Stimulated activated CD8-positive, alpha-beta memory T cell treated with anti-CD3 and anti-CD28 coated beads, Interleukin-15, amount 100 ng/mL, for 1 hour (primary cell): ENCODE measurements around the gene CEACAM1.
A peak's percentile ranks its signal among the peaks of the same experiment; 100 is the strongest.
"Not testable (repeated sequence)": the region's sequence is repeated elsewhere in the genome, so short reads cannot be mapped to it uniquely, and the experiment has no call there.

Experiments used
- DNase-seq: peaks from one replicate; pipeline ENCODE4 v3.0.0-alpha.2; 2020; ENCODE audit warnings: low read depth

Gene CEACAM1

DNA sequence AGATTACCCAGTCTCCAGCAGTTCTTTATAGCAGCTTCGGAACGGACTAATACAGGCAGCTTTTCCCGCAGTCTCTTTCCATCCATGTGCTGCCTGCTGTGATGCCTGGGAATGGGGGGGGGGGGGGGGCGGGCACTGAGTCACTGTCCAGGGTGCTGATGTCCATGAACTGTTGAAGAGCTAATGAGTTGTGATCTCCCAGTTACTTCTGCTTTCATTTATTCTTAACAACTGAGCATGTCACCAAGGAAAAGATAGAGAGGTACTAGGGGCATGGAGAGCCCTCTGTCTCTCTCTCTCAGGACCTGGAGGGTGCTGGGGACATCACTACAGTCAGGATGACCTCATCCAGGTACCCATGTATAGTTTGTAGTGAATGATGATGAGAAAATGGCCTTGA, 20.3 kb upstream of the CEACAM1 start:
- DNase-seq = no peak

DNA sequence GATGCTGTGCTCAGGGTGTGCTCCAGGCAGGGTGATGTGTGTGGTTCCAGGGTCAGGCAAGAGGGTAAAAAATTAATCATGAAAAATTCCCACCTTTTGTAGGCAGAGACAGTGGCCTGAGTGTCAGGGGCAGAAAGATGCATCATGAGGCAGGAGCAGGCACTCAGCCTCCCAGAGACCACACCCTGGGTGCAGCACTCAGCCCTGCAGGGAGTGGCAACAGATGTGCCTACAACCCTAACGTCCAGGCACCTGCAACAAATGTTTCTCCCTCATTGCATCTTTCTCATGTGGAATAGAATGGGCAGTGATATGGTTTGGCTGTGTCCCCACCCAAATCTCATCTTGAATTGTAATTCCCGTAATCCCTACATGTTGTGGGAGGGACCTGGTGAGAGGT, 19.6 kb upstream of the CEACAM1 start:
- DNase-seq = no peak

DNA sequence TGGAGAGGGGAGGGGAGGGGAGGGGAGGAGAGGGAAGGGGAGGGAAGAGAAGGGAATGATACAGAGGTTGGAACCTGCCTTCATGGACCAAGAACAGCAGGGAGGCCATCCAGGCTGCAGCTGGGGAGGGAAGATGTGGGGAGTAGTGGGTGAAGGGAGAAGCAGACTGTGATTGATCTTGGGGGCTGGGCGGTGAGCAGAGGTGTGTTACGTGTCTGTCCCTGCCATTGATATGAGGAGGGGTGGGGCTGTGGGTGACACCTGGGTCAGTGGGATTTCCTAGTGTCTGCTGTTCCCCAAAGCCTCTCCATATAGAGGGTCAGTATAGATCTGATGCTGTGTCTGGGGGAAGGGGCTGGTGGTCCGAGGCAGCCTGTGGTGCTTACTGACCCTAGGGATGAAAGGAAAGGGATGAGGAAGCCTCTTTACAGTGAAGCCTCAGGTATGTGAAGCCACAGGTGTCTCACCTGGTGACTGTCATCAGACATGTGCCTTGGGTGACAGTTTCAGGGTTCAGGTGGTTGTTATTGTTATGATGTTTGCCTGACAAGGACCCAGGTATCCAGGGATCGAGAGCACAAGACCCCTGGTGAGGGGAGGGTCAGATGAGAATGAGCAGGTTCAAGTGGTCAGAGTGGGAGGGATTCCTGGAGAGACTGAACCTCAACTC, 18.7 kb upstream of the CEACAM1 start:
- no peak for DNase-seq

DNA sequence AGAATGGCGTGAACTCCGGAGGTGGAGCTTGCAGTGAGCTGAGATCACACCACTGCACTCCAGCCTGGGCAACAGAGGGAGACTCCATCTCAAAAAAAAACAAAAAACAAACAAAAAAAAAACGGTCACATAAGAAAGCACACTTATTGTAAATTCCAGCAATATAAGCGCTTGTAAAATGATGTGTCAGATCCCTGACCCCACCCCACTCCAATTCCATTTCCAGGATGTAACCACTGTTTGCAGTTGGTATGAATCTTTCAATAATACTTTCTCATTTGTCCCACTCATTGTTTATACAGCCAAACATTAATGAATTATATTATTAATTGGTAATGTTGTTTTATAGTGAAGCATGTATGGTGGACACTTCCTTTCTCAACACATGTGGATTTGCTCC, 15.9 kb upstream of the CEACAM1 start:
- DNase-seq = no peak

DNA sequence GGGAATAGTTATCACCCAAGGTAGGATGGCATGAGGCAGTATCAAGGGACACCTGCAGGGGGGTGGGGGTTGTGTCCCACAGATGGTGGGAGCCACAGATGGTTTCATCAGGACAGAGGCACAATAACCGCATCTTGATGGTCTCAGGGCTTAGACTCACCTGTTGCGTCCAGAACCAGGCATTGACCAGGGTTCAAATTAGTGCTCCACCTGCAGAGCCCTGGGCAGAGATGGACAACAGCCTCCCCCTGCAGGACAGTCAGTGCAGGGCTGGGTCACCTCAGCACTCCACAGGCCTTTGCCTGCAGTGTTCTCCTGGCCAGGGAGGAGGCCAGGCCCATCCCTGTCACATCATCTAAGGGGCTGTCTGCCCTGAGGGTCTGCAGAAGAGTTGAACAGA, 14.5 kb upstream of the CEACAM1 start:
- no peak for DNase-seq

DNA sequence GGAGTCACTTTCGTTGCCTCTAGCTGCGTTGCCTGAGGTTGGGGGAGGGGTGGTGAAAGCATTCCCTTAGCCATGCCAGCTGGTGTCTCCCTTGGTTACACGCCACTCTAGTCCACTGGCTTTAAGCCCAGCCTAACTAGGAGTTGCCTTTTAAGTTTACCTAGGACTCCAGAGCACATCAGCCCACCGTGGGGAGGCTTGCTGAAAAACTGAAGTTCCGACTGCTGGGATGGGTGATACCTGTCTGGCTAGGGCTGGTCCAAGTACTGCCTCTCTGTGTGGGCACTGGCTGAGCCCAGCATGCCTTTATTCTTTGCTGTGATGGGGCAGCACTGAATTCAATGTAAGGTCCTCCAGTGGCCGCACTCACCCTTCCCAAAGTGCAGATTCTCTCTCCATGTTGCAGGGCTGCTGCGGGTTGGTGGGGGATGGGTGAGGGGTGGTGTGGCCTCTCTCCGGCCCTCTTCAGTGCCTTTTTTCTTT, 11.8 kb upstream of the CEACAM1 start:
- no peak for DNase-seq

DNA sequence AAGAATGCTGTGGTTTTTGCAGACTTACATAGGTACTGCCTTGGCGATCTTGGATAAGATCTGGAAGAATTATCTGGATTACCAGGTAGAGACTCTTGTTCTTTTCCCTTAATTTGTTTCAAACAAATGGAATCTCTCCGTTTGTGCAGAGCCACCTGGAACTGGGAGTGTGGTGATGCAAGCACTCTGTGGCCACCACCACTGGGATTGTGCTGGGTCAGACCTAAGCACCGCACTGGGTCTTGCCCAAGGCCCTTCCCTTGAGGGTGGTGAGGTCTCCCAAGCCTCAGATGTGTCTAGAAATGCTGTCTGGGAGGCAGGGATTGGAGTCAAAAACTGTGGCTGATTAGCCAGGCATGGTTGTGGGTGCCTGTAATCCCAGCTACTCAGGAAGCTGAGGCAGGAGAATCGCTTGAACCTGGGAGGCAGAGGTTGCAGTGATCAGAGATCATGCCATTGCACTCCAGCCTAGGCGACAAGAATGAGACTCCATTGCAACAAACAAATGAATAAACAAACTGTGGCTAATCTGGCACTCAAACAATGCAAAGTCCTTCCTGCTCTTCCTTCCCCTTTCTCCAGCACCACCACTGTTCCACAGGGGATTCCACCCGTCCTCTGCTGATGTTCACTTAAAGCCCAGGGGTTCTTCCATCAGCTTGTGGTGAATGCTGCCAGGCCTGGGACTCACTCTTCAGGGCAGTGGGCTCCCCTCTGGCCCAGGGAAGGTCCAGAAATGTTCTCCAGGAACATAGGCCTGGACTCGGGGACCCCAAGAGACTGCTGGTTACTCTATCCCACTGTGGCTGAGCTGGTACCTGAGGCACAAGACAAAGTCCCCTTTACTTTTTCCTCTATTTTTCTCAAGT, 10.8 kb upstream of the CEACAM1 start:
- no peak for DNase-seq

DNA sequence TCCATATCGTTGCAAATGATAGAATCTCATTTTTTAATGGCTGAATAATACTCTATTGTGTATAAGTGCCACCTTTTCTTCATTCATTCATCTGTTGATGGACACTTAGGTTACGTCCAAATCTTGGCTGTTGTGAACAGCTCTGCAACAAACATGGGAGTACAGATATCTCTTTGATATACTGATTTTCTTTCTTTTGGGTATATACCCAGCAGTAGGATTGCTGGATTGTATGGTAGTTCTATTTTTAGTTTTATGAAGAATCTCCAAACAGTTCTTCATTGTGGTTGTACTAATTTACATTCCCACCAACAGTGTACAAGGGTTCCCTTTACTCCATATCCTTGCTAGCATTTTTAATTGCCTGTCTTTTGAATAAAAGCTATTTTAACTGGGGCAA, 7.0 kb upstream of the CEACAM1 start:
- DNase-seq = not testable (repeated sequence)

DNA sequence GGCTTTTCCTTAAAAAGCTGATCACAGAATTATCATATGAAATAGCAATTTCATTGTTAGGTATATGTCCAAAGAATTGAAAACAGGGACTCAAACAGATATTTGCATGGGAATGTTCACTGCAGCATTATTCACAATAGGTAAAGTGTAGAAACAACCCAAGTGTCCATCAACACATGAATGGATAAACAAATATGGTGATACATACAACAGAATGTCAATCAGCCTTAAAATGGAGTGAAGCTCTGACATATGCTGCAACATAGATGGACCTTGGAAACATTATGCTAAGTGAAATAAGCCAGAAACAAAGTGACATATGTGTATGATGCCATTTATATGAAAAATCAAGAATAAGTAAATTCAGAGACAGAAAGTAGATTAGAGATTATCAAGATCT, 6.1 kb upstream of the CEACAM1 start:
- no peak for DNase-seq

DNA sequence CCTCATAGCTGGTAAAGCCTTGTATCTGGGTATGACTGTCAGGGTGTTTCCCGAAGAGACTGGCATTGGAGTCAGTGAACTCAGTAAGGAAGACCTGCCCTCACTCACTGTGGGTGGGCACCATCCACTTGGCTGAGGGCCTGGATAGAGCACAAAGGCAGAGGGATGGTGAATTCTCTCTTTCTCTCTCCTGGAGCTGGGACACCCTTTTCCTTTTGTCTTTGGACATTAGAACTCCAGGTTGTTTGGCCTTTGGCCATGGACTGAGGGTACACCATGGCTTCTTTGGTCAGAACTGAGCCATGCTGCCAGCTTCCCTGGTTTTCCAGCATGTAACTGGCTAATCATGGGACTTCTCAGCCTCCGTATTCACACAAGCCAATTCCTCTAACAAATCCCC, 4.6 kb upstream of the CEACAM1 start:
- no peak for DNase-seq

DNA sequence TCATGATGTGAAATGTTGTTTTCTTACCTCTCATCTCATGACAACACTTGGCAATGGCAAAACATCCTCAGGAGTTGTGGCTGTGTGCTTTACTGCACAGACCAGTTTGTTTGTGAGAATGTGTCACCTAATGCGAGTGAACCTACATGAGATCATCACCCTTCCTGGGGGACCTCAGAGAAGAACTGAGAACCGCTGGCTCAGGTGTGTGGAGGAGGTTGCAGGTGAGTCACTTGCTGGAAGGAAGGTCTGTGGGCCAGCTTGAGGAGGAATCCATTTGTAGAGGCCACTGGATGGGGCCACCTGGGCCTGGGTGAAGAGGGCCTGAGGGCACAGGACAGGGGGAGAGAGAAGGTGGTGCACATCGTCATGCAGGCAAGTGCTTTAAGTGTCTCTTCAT, 3.0 kb upstream of the CEACAM1 start:
- DNase-seq = no peak

DNA sequence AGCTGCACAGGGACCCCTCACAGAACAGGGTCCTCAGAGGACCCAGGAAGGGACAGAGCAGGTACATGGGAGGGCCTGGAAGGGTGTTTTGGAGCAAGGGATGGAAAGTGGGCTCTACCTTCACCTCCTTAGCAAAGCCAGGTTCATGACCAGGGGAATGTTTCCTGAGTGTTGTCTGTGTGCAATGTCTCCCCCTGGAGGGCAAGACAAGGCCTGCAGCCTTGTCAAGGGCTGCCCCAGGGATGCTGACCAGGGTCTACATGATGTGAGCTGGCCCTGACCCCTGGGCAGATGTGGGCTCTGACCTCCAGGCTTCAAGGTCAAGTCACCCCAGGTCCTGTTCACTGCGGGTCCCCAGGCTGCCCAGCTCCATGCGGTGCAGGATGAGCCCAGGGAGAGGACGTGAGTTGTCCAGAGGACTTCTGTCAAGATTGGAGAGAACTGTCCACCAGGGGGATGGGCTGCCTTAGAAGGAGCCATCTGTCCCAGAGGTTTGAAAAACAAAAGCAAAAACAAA, 1.0 kb upstream of the CEACAM1 start:
- peak; percentile 36 for DNase-seq

DNA sequence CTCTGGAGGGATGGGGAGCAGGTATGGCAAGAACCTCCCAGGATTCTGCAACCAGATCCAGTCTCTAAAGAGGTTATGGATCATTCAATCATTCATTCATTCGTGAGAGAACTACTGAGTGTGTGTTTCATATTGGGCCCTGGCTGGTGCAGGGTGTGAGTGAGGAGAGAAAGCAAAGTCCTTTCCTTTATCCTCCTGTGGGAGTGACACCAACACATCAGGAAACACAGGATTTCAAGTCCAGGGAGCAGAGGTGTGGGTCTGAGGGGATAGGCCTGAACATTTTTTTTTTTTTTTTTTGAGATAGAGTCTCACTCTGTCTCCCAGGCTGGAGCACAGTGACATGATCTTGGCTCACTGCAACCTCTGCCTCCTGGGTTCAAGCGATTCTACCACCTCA, 3.3 kb downstream of the CEACAM1 start:
- DNase-seq = no peak

DNA sequence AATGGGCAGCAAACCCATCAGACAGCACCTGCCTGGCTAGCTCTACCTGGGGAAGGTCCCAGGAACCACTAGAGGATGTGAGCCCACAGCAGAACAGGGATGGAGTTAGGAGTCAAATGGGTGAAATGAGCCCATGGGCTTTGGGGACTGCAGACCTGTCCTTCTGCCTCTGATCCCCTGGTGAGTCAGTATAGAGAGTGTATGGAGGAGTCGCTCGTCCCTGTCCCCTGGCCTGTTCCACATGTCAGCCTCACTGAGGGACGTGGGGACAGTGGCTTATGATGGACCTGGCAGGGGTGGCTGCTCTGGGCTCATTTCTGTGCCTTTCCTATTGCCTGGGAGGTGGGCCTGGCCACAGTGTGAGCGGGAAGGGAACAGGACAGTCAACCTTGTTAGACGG, 4.0 kb downstream of the CEACAM1 start:
- no peak for DNase-seq

DNA sequence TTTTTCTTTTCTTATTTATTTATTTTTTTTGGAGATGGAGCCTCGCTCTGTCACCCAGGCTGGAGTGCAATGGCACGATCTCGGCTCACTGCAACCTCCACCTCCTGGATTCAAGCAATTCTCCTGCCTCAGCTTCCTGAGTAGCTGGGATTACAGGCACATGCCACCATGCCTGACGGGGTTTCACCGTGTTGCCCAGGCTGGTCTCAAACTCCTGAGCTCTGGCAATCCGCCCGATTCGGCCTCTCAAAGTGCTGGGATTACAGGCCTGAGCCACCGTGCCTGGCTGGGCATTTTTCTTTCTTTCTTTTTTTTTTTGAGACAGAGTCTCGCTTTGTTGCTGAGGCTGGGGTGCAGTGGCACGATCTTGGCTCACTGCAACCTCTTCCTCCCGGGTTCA, 6.0 kb downstream of the CEACAM1 start:
- not testable (repeated sequence) for DNase-seq

DNA sequence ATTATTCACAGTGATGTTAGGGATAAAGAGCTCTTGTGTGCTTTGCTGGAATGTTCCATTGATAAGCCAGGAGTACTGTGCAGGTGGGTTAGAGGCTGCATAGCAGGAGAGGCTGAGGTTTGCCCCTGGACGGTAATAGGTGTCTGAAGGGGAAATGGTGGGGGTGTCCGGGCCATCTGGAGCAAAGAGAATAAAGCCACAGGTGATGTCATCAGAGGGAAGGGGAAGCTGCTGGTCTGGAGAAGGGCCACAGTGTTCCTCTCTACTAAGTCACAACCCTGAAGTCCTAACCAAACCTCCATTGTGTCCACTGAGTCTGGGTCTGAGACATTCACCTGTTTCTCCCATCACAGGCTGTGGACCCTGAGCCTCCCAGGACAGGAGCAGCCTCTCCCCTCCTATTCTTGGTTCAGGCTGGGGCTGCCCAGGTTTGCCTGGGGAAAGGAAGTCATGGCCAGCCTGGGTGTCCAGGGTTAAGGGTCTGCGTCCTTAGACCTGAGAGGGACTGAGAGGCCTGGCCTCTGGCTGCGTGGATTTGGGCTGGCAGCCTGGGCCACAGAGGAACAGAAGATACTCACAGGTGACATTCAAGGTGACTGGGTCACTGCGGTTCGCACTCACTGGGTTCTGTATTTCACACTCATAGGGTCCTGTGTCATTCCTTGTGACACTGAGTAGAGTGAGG, 6.8 kb downstream of the CEACAM1 start:
- no peak for DNase-seq

DNA sequence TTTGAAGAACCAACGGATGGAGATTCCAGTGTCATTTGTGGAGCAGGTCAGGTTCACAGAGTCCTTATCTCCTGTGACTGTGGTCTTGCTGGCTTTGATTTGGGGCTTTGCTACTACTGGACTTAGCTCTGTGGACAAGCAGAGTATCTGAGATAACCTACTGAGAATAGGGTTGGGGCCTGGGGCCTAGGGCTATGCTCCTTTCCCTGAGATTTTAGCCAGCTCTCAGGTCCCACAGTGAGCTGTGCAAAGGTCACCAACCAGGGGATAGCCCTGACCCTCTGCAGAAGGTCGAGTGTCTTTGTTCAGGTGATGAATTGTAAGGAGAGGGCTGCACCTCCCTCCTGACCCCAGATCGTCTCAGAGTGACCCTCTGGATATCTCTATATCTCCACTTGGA, 9.2 kb downstream of the CEACAM1 start:
- DNase-seq = no peak

DNA sequence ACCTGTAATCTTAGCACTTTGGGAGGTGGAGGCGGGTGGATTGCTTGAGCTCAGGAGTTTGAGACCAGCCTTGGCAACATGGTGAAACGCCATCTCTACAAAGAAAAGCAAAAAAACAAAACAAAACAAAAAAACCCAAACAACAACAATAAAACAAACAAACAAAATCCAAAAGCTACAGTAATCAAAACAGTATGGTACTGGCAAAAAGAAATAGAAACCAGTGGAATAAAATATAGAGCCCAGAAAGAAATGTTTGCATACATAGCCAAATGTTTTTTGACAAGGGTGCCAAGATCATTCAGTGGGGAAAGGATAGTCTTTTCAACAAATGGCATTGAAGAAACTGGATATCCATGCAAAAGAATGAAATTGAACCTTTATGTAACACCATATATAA, 11.5 kb downstream of the CEACAM1 start:
- DNase-seq = no peak

DNA sequence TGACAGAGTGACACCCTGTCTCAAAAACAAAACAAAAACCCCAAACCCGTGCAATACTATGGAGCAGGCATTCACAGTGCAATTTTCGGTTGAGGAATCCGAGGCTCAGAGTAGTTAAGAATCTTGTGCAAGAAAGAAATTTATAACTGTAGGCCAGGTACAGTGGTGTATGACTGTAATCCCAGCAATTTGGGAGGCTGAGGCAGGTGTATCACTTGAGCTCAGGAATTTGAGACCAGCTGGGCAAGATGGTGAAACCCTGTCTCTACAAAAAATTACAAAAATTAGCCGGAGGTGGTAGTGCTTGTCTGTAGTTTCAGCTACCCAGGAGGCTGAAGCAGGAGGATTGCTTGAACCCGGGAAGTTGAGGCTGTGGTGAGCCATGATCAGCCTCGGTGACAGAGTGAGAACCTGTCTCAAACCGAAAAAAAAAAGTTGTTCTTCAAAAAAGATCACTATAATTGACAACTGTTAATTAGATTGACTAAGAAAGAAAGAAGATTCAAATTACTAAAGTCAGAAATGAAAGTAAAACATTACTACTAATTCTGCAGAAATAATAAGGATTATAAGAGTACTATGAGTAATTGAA, 12.9 kb downstream of the CEACAM1 start:
- DNase-seq = no peak

DNA sequence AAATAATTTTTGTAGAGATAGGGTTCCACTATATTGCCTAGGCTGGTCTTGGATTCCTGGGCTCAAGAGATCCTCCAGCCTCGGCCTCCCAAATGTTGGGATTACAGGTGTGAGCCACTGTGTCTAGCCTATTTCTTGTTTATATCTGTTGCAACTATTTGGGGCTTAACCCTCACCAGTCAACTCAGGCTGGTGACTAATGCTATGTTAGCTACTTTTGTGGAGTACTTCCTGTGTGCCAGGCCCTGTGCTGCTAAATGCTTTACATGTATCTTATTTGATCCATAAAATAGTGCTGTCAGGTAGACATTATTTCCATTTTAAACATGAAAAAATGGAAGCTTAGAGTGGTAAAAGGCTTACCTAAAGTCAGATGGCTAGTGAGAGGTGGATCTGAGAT, 13.8 kb downstream of the CEACAM1 start:
- no peak for DNase-seq

DNA sequence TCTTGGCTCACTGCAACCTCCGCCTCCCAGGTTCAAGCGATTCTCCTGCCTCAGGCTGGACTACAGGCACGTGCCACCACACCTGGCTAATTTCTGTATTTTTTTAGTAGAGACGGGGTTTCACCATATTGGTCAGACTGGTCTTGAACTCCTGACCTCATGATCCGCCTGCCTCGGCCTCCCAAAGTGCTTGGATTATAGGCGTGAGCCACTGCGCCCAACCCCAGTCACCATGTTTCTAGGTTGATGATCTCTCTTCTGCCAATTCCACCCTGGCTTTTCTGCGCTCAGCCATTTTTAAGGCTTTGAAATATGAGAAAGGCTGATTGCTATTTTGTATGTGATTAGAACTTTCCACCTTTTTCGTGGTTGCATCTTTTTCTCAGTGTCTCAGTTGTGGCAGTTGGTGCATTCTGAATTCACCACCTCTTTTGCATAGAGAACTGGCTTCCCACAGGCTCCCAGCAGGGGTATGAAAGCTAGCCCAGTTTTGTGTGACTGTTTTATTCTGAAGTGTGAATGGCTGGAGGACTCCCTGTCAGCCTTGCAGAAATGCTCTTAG, 15.5 kb downstream of the CEACAM1 start:
- DNase-seq = no peak

DNA sequence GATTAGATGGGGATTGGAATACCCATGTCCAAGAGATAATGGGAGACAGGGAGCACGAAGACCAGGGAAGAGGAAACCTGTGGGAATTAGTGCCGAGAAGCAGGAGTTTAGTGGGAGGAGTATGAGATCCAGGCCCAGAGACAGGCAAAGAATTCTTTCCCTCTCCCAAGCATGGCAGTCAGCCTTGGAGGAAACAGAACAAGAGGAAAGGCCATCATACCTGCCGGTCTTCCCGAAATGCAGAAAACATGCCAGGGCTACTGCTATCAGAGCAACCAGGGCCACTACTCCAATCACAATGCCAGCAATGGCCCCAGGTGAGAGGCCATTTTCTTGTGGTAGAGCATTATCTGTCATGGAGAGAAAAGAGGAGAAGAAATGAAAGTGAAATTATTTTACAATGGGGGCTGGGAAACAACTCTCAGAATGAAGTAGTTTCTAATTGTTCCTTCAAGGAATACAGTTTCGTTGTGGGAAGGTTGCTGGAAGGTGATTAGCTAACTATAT, 16.1 kb downstream of the CEACAM1 start:
- no peak for DNase-seq
